Parathyroid adenoma (tissue), 2 donors: ENCODE measurements around the gene COL18A1.

Experiments used
- H2AFZ ChIP-seq: fragments of 300-600 bp; sonication (generic); one replicate; pipeline ENCODE4 v1.7.0; 2017; ENCODE audit warnings: antibody characterized with exemption, mild to moderate bottlenecking
- H3K27ac ChIP-seq: fragments of 300-600 bp; sonication (generic); one replicate; pipeline ENCODE4 v1.7.0; 2017
- H3K27me3 ChIP-seq: fragments of 300-600 bp; sonication (generic); one replicate; pipeline ENCODE4 v1.7.0; 2017; ENCODE audit warnings: low read length; ENCODE audit not compliant: control insufficient read depth, insufficient read depth
- H3K36me3 ChIP-seq: fragments of 300-600 bp; sonication (generic); one replicate; pipeline ENCODE4 v1.7.0; 2017; ENCODE audit warnings: low read length; ENCODE audit not compliant: control insufficient read depth, insufficient read depth
- H3K4me1 ChIP-seq: fragments of 300-600 bp; sonication (generic); one replicate; pipeline ENCODE4 v1.7.0; 2017; ENCODE audit warnings: control low read depth
- H3K4me2 ChIP-seq: fragments of 300-600 bp; sonication (generic); one replicate; pipeline ENCODE4 v1.7.0; 2017; ENCODE audit warnings: low read length
- H3K4me3 ChIP-seq: fragments of 300-600 bp; sonication (generic); one replicate; pipeline ENCODE4 v1.7.0; 2017; ENCODE audit warnings: low read depth, low read length
- H3K79me2 ChIP-seq: fragments of 300-600 bp; sonication (generic); one replicate; pipeline ENCODE4 v1.7.0; 2017; ENCODE audit warnings: control low read depth
- H3K9ac ChIP-seq: fragments of 300-600 bp; sonication (generic); one replicate; pipeline ENCODE4 v1.7.0; 2017; ENCODE audit warnings: mild to moderate bottlenecking
- H3K9me3 ChIP-seq: fragments of 300-600 bp; sonication (generic); one replicate; pipeline ENCODE4 v1.7.0; 2017; ENCODE audit warnings: low read length; ENCODE audit not compliant: control insufficient read depth
- TF ChIP-seq, protein P1 (sequence below): fragments of 300-600 bp; sonication (generic); IDR thresholded peaks from one replicate; pipeline ENCODE4 v1.7.0; 2017; ENCODE audit warnings: antibody characterized with exemption, mild to moderate bottlenecking
- donor health status: primary hyperparathyroidism.

COL18A1 gene

DNA sequence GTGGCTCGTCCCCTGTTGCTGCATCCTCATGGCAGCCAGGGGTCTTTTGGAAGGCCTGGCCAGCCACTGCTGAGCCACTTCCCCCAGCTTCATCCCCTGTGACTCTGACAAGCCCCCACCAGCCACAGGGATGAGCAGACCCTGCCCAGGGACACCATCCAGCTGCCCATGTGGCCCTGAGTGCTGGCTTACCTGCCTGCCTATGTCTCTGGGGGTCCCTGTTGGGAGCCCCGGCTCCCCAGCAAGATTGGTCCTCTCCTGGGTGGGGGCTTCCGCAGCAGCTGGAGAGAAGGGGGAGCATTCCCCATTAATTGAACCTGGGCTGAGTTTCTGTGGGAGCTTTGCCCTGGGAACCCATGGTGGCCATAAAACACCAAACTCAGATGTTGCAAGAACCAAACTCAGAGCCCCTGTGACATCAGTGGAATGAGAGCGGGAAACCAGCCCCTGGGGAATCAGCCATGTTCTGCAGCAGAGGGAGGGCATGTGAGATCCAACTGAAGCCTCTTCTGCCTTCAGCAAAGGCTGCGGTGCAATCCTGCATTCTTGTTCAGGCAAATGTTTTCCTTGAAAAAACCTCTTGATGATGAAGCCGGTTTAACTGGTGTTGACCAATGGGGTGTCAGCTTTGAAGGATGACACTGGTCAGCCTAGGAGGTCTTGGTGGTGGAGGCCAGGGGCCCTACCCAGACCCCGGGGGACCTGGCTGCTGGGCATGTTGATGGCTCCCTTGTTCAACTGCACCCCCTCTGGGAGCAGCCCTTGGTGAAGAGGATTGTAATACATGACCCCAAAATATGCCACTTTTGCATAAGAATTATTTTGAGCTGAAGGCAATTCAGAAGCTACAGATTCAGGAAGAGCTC lies 28.3 kb upstream of the COL18A1 start:
- no peak overlapping the region for H3K4me2 ChIP-seq
- H3K27ac ChIP-seq = no peak overlapping the region
- no peak overlapping the region for H2AFZ ChIP-seq
- H3K4me3 ChIP-seq = no peak overlapping the region
- H3K36me3 ChIP-seq = no peaks in the 10 kb centered on the region
- no peaks in the 10 kb centered on the region for H3K79me2 ChIP-seq
- H3K9ac ChIP-seq = no peak overlapping the region
- no peaks in the 10 kb centered on the region for H3K27me3 ChIP-seq
- H3K4me1 ChIP-seq = no peaks in the 10 kb centered on the region
- TF ChIP-seq, protein P1, sequence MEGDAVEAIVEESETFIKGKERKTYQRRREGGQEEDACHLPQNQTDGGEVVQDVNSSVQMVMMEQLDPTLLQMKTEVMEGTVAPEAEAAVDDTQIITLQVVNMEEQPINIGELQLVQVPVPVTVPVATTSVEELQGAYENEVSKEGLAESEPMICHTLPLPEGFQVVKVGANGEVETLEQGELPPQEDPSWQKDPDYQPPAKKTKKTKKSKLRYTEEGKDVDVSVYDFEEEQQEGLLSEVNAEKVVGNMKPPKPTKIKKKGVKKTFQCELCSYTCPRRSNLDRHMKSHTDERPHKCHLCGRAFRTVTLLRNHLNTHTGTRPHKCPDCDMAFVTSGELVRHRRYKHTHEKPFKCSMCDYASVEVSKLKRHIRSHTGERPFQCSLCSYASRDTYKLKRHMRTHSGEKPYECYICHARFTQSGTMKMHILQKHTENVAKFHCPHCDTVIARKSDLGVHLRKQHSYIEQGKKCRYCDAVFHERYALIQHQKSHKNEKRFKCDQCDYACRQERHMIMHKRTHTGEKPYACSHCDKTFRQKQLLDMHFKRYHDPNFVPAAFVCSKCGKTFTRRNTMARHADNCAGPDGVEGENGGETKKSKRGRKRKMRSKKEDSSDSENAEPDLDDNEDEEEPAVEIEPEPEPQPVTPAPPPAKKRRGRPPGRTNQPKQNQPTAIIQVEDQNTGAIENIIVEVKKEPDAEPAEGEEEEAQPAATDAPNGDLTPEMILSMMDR = no peak
- H3K9me3 ChIP-seq = no peaks in the 10 kb centered on the region

DNA sequence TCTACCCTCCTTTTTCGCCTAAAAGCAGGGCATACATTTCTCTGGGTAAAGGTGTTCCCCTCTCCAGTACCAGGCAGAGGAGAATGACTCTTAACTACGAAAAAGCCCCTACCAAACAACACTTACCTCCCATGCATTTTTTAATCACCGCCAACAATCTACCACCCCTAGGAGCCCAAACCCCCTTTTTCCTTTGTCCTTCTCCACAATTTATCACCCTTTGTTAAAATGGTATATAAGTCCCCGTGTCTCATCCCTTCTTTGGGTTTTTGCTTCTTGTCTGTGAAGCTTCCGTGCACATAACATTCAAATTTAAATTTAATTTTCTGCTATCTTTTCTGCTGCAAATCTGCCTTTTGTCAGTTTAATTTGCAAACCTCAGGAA lies 27.6 kb upstream of the COL18A1 start:
- H3K27ac ChIP-seq = no peak overlapping the region
- no peaks in the 10 kb centered on the region for H3K27me3 ChIP-seq
- no peaks in the 10 kb centered on the region for H3K4me1 ChIP-seq
- H2AFZ ChIP-seq = no peak overlapping the region
- no peaks in the 10 kb centered on the region for H3K36me3 ChIP-seq
- H3K9ac ChIP-seq = no peak overlapping the region
- H3K4me3 ChIP-seq = no peak overlapping the region
- H3K79me2 ChIP-seq = no peaks in the 10 kb centered on the region
- H3K4me2 ChIP-seq = no peak overlapping the region
- H3K9me3 ChIP-seq = no peaks in the 10 kb centered on the region
- TF ChIP-seq, protein P1 = no peak

DNA sequence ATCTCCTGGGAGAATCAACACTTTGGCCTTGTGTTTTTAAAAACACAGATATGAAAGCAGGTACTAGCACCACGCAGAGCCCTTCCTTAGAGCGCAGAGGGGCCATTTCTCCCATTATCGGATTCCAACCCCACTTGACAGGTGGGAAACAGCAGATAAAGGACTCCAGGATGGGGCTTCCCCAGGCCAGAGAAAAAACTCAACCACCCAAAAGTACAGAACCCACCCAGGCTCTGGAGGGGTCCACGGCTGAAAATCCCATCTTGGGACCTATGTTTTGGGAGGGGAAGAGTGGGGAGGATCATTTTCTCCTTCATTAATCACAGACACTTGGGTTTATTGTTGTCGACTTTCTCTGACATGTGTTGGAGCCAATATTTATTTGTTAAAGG lies 27.1 kb upstream of the COL18A1 start:
- no peaks in the 10 kb centered on the region for H3K36me3 ChIP-seq
- H3K9ac ChIP-seq = no peak overlapping the region
- H3K4me2 ChIP-seq = no peak overlapping the region

DNA sequence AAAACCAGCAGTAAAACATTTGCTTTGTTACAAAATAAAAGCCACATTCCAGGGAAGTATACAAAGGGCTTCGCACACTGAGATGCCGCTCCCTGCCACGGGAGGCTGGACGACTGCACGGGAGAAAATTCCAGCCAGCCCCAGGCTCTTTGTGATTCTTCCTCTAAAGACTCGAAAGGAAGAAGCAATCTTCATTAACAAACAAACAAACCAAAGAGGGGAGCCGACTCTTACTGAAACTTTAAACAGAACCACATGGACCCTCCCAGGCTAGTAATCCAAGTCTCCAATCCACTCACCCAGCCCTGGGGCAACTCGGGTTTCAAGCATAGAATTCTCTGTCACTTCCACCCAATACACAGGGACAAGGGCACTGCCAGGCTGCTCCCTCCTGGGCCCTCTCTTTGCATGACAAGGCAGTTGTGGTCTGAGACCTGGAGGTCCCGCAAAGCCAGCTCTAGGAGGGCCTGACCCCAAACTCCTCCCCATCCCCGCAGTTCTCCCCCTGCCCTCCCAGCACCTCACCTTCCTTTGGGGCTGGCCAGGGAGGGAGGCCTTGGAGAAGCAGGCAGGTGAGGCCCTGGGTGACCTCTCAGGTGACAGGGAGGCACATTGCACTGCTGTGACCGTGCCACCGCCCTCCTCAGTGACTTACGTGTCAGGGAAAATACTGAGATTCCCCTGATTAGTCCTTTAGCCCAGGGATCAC lies 26.6 kb upstream of the COL18A1 start:
- no peak overlapping the region for H3K4me3 ChIP-seq
- H3K27ac ChIP-seq = no peak overlapping the region
- H3K4me2 ChIP-seq = no peak overlapping the region
- no peaks in the 10 kb centered on the region for H3K4me1 ChIP-seq
- no peak overlapping the region for H3K9ac ChIP-seq
- no peaks in the 10 kb centered on the region for H3K36me3 ChIP-seq
- H3K79me2 ChIP-seq = no peaks in the 10 kb centered on the region
- H3K9me3 ChIP-seq = no peaks in the 10 kb centered on the region
- TF ChIP-seq, protein P1 = no peak
- H3K27me3 ChIP-seq = no peaks in the 10 kb centered on the region
- H2AFZ ChIP-seq = no peak overlapping the region

More for the DNA sequence above, 27.1 kb upstream of the COL18A1 start:
- Histone ChIP-seq H3K4me3 (no peak overlapping the region), H3K27me3 (no peaks in the 10 kb centered on the region), H3K9me3 (no peaks in the 10 kb centered on the region), H3K4me1 (no peaks in the 10 kb centered on the region), H2AFZ (no peak overlapping the region), H3K27ac (no peak overlapping the region), H3K79me2 (no peaks in the 10 kb centered on the region)
- TF ChIP-seq, protein P1 = no peak
